ENCODE data around the gene ANXA6.

Gene ANXA6

DNA sequence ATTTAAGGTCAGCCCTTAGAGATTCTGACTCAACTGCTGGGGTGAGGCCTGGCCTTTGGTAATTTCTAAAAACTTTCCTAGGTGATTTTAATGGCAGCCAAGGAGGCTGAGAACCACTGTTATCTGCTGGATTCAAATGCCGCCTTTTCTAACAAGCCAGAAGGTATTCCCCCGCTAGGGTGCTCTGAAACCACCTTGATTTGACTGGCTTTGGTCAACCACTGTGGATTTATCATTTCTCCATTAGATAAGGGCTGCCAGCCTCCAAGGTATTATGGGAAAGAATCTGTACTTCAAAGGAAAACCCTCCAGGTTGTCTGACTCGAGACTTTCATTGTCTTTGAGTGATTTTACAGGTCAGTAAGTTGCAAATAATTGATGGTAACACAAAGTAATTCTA lies 4.3 kb downstream of the ANXA6 start:
- no peak for DNase-seq (ENCODE audit: low read depth)

GRCh38 chr5:151151793-151152192 lies 5.8 kb downstream of the ANXA6 start:
- DNase-seq (ENCODE audit: low read depth), result no peak

DNA sequence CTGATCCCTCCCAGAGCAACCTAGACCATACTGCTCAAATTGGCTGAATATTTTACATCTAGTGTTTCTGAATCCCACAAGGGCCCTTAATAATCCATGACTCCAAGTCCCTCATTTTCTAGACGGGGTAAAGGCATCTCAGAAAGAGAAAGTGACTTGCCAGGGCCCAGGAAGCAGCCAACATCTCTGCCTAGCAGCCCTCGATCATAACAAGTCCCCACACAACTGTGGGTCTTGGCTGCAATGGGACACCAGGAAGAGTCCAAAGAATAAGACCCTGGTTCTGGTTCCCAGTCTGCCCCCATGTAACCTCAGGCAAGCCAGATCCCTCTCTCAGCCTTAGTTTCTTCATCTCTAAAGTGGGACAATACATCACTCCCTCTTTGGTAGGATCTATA lies 6.3 kb downstream of the ANXA6 start:
- no peak for DNase-seq (ENCODE audit: low read depth)

DNA sequence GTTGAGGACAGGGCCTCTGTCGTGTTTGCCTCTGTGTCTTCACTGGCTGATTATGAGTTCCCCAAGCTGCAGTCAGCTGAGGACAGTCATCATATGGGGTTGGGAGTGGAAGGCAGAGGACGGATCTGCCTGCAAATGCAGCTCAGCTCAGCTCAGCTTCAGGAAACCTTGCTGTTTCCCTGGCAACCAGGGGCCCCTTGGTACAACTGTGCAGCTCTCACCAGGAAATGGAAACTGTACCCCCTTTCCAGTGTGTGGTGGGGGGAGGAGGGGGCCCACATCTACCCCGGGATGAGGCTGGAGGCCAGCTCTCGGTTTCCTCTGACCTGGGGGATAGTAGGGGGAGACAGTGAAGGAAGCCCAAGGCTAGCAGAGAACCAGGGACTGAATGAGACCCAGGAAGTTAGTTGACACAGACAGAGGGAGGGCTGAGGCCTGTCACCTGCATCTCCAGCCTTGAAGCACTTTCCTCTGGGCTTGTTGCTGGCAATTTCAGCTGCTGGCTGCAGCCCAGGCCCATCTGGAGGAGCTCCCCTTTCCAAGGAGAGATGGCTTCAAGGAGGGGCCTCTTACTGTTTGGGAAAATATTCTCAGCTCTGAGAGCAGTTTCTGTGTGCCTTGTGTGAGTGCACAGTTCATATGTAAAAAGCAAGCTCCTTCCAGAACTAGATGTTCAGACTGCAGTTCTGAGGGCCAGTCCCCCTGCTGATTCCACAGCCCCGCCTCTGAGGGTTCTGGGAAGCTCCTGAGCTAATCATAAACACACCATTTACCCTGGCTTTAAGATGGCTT lies 6.9 kb downstream of the ANXA6 start:
- no peak for DNase-seq (ENCODE audit: low read depth)

DNA sequence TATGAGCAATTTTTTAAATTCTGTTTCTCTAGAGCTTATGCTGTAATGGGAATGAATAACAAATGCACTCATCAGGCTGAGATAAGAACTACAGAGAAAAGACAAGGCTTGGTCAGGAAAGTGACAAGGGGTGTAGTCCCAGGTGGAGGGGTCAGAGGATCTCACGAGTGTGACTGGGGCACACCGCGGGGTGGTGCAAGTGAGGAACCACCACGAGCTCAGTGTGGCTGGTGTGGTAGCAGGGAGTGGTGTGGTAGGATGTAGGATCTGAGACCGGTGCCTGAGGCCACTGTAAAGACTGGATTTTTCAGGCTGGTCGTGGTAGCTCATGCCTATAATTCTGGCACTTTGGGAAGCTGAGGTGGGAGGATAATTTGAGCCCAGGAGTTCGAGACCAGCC lies 9.0 kb downstream of the ANXA6 start:
- DNase-seq (ENCODE audit: low read depth), result no peak

- no peak for DNase-seq (ENCODE audit: low read depth)
These were observed 10.5 kb downstream of the ANXA6 start for GRCh38 chr5:151147033-151147432.

DNA sequence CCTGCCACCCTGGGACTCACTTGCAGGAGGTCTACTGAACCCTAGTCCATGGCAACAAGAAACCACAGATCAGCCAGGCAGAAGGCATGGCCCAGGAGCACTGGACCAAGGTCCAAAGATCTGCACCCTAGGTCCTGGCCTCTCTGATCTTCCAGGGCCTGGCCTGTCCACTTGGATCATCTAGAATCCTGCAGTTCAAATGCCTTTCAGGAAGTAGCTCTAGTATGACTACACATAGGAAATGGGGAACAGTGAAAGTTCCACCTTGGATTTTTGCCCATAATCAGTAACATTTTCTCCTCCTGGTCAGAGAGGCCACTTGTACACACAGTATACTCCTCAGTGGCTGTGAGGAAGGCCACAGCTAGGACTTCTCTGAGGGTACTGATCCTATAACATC lies 11.5 kb downstream of the ANXA6 start:
- DNase-seq (ENCODE audit: low read depth), result no peak

- DNase-seq (ENCODE audit: low read depth), result no peak
These were observed 12.7 kb downstream of the ANXA6 start for GRCh38 chr5:151144922-151145321.

GRCh38 chr5:151144275-151144674 lies 13.3 kb downstream of the ANXA6 start:
- DNase-seq (ENCODE audit: low read depth), result no peak

- no peak for DNase-seq (ENCODE audit: low read depth)
These were observed 13.9 kb downstream of the ANXA6 start for GRCh38 chr5:151143645-151144044.

GRCh38 chr5:151142933-151143332 lies 14.6 kb downstream of the ANXA6 start:
- no peak for DNase-seq (ENCODE audit: low read depth)

- DNase-seq (ENCODE audit: low read depth), result no peak
These were observed 16.0 kb downstream of the ANXA6 start for GRCh38 chr5:151141535-151141934.

GRCh38 chr5:151140686-151141459 lies 16.7 kb downstream of the ANXA6 start:
- DNase-seq (ENCODE audit: low read depth), result no peak

DNA sequence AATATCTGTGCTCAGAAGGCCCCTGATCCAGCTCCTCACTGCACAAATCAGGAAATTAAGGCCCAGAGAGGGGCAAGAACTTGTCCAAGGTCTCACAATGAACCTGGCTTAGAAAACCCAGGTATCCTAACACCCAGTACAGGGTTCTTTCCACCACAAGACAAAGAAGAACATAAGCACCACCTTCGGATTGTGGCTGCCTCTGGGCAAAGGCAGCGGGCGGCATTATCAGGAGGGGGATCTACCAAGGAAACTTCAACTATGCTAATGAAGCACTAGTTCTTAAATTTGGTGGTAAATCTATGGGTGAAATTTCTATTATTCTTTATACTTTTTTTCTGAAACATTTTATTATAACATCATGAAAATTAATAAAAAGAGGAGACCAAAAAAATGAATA lies 17.9 kb downstream of the ANXA6 start:
- no peak for DNase-seq (ENCODE audit: low read depth)

DNA sequence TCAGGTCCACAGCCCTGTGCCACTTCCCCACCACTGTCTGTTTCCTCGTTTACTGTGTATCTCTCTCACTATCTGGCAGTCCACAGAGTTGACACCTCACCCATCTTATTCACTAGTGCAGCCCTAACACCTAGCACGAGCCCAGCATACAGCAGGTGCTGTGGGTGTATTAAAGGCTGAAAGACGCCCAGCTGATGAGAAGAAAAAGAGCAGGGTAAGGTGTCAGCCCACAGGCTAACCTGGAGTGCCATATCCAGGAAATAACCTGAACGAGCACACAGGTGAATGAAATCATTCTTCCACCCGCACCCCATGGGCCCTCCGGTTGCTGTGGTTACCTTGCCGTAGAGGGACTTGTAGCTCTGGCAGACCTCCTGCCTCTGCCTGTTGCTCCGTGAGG lies 18.6 kb downstream of the ANXA6 start:
- no peak for DNase-seq (ENCODE audit: low read depth)

GRCh38 chr5:151138114-151138513 lies 19.5 kb downstream of the ANXA6 start:
- DNase-seq (ENCODE audit: low read depth), result no peak

- no peak for DNase-seq (ENCODE audit: low read depth)
These were observed 20.3 kb downstream of the ANXA6 start for GRCh38 chr5:151137067-151137825.

- DNase-seq (ENCODE audit: low read depth), result no peak
These were observed 23.4 kb downstream of the ANXA6 start for GRCh38 chr5:151134228-151134627.

- DNase-seq (ENCODE audit: low read depth), result no peak
These were observed 24.6 kb downstream of the ANXA6 start for GRCh38 chr5:151132963-151133362.

GRCh38 chr5:151130922-151131891 lies 26.4 kb downstream of the ANXA6 start:
- no peak for DNase-seq (ENCODE audit: low read depth)

- DNase-seq (ENCODE audit: low read depth), result no peak
These were observed 27.2 kb downstream of the ANXA6 start for GRCh38 chr5:151130235-151130921.

All from GM04504 (cell line).